HG03342 (cell line): ENCODE data around the gene CIRBP.

Experiments used
- ATAC-seq: cut with Tn5 transposase; IDR thresholded peaks from one replicate; pipeline ENCODE4 v1.9.1; 2021; ENCODE audit warnings: mild to moderate bottlenecking, moderate library complexity; ENCODE audit not compliant: unreplicated experiment

Gene CIRBP

GRCh38 chr19:1230783-1231489 is 38.2 kb upstream of the CIRBP start:
- ATAC-seq = no peak

- no peak for ATAC-seq
Measured at GRCh38 chr19:1231729-1232637, 37.1 kb upstream of the CIRBP start.

GRCh38 chr19:1232652-1233072 is 36.5 kb upstream of the CIRBP start:
- no peak for ATAC-seq

GRCh38 chr19:1233115-1233667 is 35.9 kb upstream of the CIRBP start:
- no peak for ATAC-seq

GRCh38 chr19:1234051-1234954 is 34.8 kb upstream of the CIRBP start:
- no peak for ATAC-seq

- no peak for ATAC-seq
Measured at GRCh38 chr19:1234955-1235380, 34.2 kb upstream of the CIRBP start.

- no peak for ATAC-seq
Measured at GRCh38 chr19:1235625-1236538, 33.2 kb upstream of the CIRBP start.

- ATAC-seq = no peak
Measured at GRCh38 chr19:1236576-1236975, 32.6 kb upstream of the CIRBP start.

- ATAC-seq = no peak
Measured at GRCh38 chr19:1237027-1237659, 32.0 kb upstream of the CIRBP start.

GRCh38 chr19:1237754-1238368 is 31.3 kb upstream of the CIRBP start, which contains the start of gene CBARP:
Gene CBARP, minus strand, starts transcription at chr19:1238005. Its CDS starts 1,905 bp downstream, at chr19:1236100.
- no peak for ATAC-seq

- no peak for ATAC-seq
Measured at GRCh38 chr19:1238369-1239303, 30.5 kb upstream of the CIRBP start.

- ATAC-seq = no peak
Measured at GRCh38 chr19:1239420-1239795, 29.7 kb upstream of the CIRBP start.

- ATAC-seq = no peak
Measured at GRCh38 chr19:1239796-1240737, 29.1 kb upstream of the CIRBP start.

- no peak for ATAC-seq
Measured at GRCh38 chr19:1240925-1241324, 28.2 kb upstream of the CIRBP start.

GRCh38 chr19:1241417-1242095 is 27.6 kb upstream of the CIRBP start, which contains the start of gene ATP5F1D:
Gene ATP5F1D, plus strand, starts transcription at chr19:1241751. Its CDS starts 100 bp downstream, at chr19:1241851.
- ATAC-seq = peak; percentile 49
